PC-9 (cell line): ENCODE data around the gene LRCOL1.

Experiments used
- CTCF ChIP-seq: fragments of 200-600 bp; sonication (generic); conservative IDR thresholded peaks from 2 replicates; pipeline ENCODE4 v1.6.1; 2017; ENCODE audit warnings: mixed run types, antibody characterized with exemption, mild to moderate bottlenecking, moderate library complexity
- EZH2 ChIP-seq: fragments of 200-600 bp; sonication (generic); IDR thresholded peaks from 2 replicates; pipeline ENCODE4 v1.8.0; 2017; ENCODE audit warnings: antibody characterized with exemption, low read depth

GRCh38 chr12:132610866-132611602 is 652 bp upstream of the LRCOL1 start:
- TF ChIP-seq CTCF (no peak), EZH2 (no peak)
